HEK293 (cell line): Measurements from ENCODE around the gene FLYWCH1.

Source experiments
- ATF2 ChIP-seq: fragments of 450-650 bp; formaldehyde crosslinking; IDR thresholded peaks from 2 replicates; pipeline ENCODE4 v1.5.1; 2016; ENCODE audit warnings: missing biosample characterization, missing genetic modification characterization, low read depth
- ELK4 ChIP-seq: IDR thresholded peaks from 2 replicates; pipeline ENCODE4 v1.6.1; 2011; ENCODE audit warnings: mild to moderate bottlenecking, low read depth, low read length, borderline replicate concordance
- GFI1B ChIP-seq: fragments of 450-650 bp; formaldehyde crosslinking; IDR thresholded peaks from 2 replicates; pipeline ENCODE4 v1.5.1; 2016; ENCODE audit warnings: missing biosample characterization, missing genetic modification characterization
- GLIS2 ChIP-seq: fragments of 450-650 bp; formaldehyde crosslinking; IDR thresholded peaks from 2 replicates; pipeline ENCODE4 v1.5.1; 2016; ENCODE audit warnings: missing biosample characterization, missing genetic modification characterization
- HOXC10 ChIP-seq: sonication (generic); formaldehyde crosslinking; IDR thresholded peaks from 2 replicates; pipeline ENCODE4 v1.8.1; 2023; ENCODE audit warnings: mild to moderate bottlenecking, missing genetic modification reagents
- IKZF3 ChIP-seq: fragments of 450-650 bp; IDR thresholded peaks from 2 replicates; pipeline ENCODE4 v1.5.0; 2018; ENCODE audit warnings: missing biosample characterization, mild to moderate bottlenecking, missing genetic modification characterization, moderate library complexity
- KLF17 ChIP-seq: fragments of 450-650 bp; formaldehyde crosslinking; IDR thresholded peaks from 2 replicates; pipeline ENCODE4 v1.5.1; 2016; ENCODE audit warnings: missing biosample characterization, missing genetic modification characterization
- MYNN ChIP-seq: fragments of 450-650 bp; formaldehyde crosslinking; IDR thresholded peaks from 2 replicates; pipeline ENCODE4 v1.5.1; 2016; ENCODE audit warnings: missing biosample characterization, missing genetic modification characterization, borderline replicate concordance
- SETDB1 ChIP-seq: IDR thresholded peaks from one replicate; pipeline ENCODE4 v1.6.1; 2017; ENCODE audit warnings: mild to moderate bottlenecking, low read length, moderate library complexity, mixed read lengths; ENCODE audit not compliant: insufficient read length
- ZBTB11 ChIP-seq: fragments of 450-650 bp; formaldehyde crosslinking; conservative IDR thresholded peaks from 2 replicates; pipeline ENCODE4 v1.5.1; 2016; ENCODE audit warnings: low read depth, missing biosample characterization, missing genetic modification characterization
- ZBTB7A ChIP-seq: fragments of 450-650 bp; formaldehyde crosslinking; IDR thresholded peaks from 2 replicates; pipeline ENCODE4 v1.5.1; 2016; ENCODE audit warnings: low read depth, missing biosample characterization, missing genetic modification characterization
- ZFP37 ChIP-seq: fragments of 450-650 bp; formaldehyde crosslinking; IDR thresholded peaks from 2 replicates; pipeline ENCODE4 v1.5.1; 2016; ENCODE audit warnings: missing biosample characterization, missing genetic modification characterization
- ZNF10 ChIP-seq: fragments of 450-650 bp; formaldehyde crosslinking; IDR thresholded peaks from 2 replicates; pipeline ENCODE4 v1.5.1; 2017; ENCODE audit warnings: missing biosample characterization, missing genetic modification characterization
- ZNF221 ChIP-seq: fragments of 450-650 bp; formaldehyde crosslinking; IDR thresholded peaks from 2 replicates; pipeline ENCODE4 v1.5.1; 2017; ENCODE audit warnings: missing biosample characterization, missing genetic modification characterization, borderline replicate concordance
- ZNF23 ChIP-seq: fragments of 450-650 bp; formaldehyde crosslinking; IDR thresholded peaks from 2 replicates; pipeline ENCODE4 v1.5.1; 2016; ENCODE audit warnings: missing biosample characterization, missing genetic modification characterization, borderline replicate concordance
- ZNF239 ChIP-seq: fragments of 450-650 bp; formaldehyde crosslinking; IDR thresholded peaks from 2 replicates; pipeline ENCODE4 v1.5.1; 2016; ENCODE audit warnings: missing biosample characterization, missing genetic modification characterization
- ZNF324 ChIP-seq: fragments of 450-650 bp; formaldehyde crosslinking; IDR thresholded peaks from 2 replicates; pipeline ENCODE4 v1.5.1; 2016; ENCODE audit warnings: missing biosample characterization, missing genetic modification characterization
- ZNF544 ChIP-seq: fragments of 450-650 bp; formaldehyde crosslinking; IDR thresholded peaks from 2 replicates; pipeline ENCODE4 v1.5.0; 2017; ENCODE audit warnings: missing biosample characterization, missing genetic modification characterization
- ZNF571 ChIP-seq: fragments of 450-650 bp; formaldehyde crosslinking; IDR thresholded peaks from 2 replicates; pipeline ENCODE4 v1.5.0; 2017; ENCODE audit warnings: missing biosample characterization, missing genetic modification characterization
- ZNF600 ChIP-seq: fragments of 450-650 bp; formaldehyde crosslinking; IDR thresholded peaks from 2 replicates; pipeline ENCODE4 v1.5.1; 2016; ENCODE audit warnings: missing biosample characterization, missing genetic modification characterization
- ZNF704 ChIP-seq: fragments of 450-650 bp; formaldehyde crosslinking; IDR thresholded peaks from 2 replicates; pipeline ENCODE4 v1.5.1; 2016; ENCODE audit warnings: missing biosample characterization, missing genetic modification characterization
- ZSCAN18 ChIP-seq: fragments of 450-650 bp; formaldehyde crosslinking; IDR thresholded peaks from 2 replicates; pipeline ENCODE4 v1.5.1; 2016; ENCODE audit warnings: missing biosample characterization, missing genetic modification characterization
- ZSCAN30 ChIP-seq: fragments of 450-650 bp; IDR thresholded peaks from 2 replicates; pipeline ENCODE4 v1.5.1; 2018; ENCODE audit warnings: missing biosample characterization, mild to moderate bottlenecking, missing genetic modification characterization, moderate library complexity

FLYWCH1 gene

GRCh38 chr16:2904100-2904921 is 7.4 kb upstream of the FLYWCH1 start (continued):
- TF ChIP-seq ZNF239 (tag by site-specific recombination) (no peak), SETDB1 (no peak), ZNF544 (no peak), ZBTB11 (tag by site-specific recombination) (peak; percentile 46), ZNF600 (tag by site-specific recombination) (peak; percentile 80), GLIS2 (tag by site-specific recombination) (peak; percentile 38), ELK4 (no peak), GFI1B (tag by site-specific recombination) (no peak), ZBTB7A (no peak), ZNF23 (tag by site-specific recombination) (no peak), ZNF221 (tag by site-specific recombination) (no peak), ZNF571 (tag by site-specific recombination) (no peak), MYNN (tag by site-specific recombination) (no peak; the same call in 1 of the 2 replicates), ZSCAN30 (tag by site-specific recombination) (peak; percentile 75), ZSCAN18 (peak; percentile 22; the same call in 1 of the 2 replicates), IKZF3 (tag by site-specific recombination) (no peak; the same call in 1 of the 2 replicates), KLF17 (tag by site-specific recombination) (peak; percentile 33; the same call in 1 of the 2 replicates), ZNF324 (tag by site-specific recombination) (peak; percentile 15; the same call in 1 of the 2 replicates), ZNF704 (no peak), ZNF10 (no peak), ATF2 (tag by site-specific recombination) (no peak), HOXC10 (CRISPR knock-in tag) (no peak), ZFP37 (tag by site-specific recombination) (peak; percentile 45; the same call in 1 of the 2 replicates)
